ENCODE results near the gene SRM.

- TF ChIP-seq GABPA (IDR thresholded peaks at IDR 0.05; ENCODE audit: low read depth) (no peak), CTCF (IDR thresholded peaks at IDR 0.05; ENCODE audit: insufficient read depth, low read length) (no peak), POLR2AphosphoS5 (IDR thresholded peaks at IDR 0.05; ENCODE audit: low read depth) (no peak; the same call in 1 of the 2 replicates), REST (IDR thresholded peaks at IDR 0.05; ENCODE audit: insufficient replicate concordance, low read depth) (no peak)
These were observed 5.6 kb downstream of the SRM start for GRCh38 chr1:11054181-11054580.
